Forelimb muscle (tissue), 1 donor: ENCODE measurements around the gene ZDHHC3. TPM values are rescaled to one million over a fixed set of nuclear protein-coding genes. Genes with fewer than 3 reads are reported as not detected.
"Not testable (repeated sequence)": the region's sequence is repeated elsewhere in the genome, so short reads cannot be mapped to it uniquely, and the experiment has no call there.

Source experiments
- DNase-seq: peaks from one replicate; pipeline ENCODE4 v3.0.0-alpha.2; 2013; ENCODE audit warnings: low read depth
- polyA plus RNA-seq: library from polyadenylated mRNA; unstranded; fragments of 120-200 nt; gene quantifications from one replicate; pipeline ENCODE4 v1.2.1, GENCODE V29; 2013; ENCODE audit not compliant: insufficient read length

ZDHHC3 gene
- polyA plus RNA-seq, 1 donor, result 40.9 TPM

DNA sequence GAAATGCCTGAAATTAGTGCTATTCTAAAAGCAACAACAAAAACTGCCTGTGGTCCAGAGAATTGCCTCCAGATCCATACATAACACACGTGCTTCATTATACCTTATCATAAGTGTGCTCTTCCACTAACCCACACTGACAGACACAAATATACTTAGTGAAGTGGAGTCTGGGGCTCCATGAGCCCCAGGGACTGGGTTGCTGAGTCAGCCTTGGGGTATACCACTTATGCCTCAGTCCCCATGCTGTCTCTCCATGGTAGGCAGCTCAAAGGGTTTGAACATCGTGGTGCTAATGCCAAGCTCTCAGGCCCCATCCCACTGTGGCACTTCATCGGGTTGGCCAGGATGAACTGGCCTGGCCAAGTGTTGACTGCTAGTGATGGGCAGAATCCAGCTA, 10.8 kb downstream of the ZDHHC3 start:
- DNase-seq, result no peak

GRCh38 chr3:44963571-44964325, 12.2 kb downstream of the ZDHHC3 start:
- DNase-seq, result no peak

GRCh38 chr3:44962621-44963393, 13.2 kb downstream of the ZDHHC3 start:
- DNase-seq, result no peak

DNA sequence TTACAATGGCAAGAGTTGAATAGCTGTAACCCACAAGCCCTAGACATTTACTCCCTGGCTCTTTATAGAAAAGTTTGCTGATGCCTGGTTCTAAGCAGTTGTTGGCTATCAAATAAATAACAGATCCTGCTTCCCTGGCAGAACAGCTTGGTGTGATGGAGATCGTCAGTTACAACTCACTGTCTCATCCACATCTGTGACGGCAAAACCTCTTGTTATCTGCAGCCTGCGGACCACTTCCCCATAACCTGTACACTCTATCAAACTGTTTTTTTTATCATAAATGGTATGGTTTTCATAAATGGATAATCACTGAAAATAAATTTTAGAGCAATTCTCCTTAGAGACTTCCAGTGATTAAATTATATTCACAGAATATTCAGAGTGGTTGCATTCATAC, 14.1 kb downstream of the ZDHHC3 start:
- DNase-seq, result no peak

GRCh38 chr3:44960387-44961026, 15.5 kb downstream of the ZDHHC3 start:
- DNase-seq, result no peak

DNA sequence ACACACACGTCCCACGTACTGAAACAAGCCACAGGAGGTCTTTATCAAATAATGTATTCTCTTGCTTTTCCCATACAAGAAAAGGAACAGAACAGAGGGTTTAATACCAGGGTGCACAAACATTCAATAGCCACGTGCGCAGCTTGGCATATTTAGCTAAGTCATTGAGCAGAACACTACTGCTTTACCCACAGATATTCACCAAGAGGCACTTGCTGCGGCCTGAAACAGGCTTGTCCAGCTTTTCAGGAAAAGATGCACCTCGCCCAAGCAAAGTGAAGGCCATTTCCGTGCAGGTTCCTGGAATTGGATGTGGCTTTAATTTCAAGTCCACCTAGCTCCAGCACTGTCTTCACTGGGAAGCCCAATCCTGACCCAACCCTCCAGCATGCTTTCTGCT, 17.6 kb downstream of the ZDHHC3 start:
- no peak for DNase-seq

DNA sequence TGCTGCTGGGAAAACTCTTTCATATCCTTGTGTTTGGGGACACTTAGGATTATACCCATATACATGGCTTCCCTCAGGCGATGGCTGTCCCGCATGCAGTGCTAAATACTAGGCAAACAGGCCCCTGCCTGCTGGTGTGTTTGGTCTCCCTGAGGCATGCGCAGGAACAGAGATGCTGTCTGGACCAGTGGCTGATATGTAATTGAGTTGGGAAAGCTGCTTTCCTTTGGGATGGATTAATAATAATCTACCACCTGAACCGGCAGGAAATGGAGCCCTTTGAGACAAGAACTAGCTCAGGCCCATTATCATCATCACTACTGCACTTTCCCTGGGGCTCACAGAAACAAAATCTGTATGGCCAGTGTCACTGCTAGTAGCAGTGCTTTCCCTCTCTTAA, 18.0 kb downstream of the ZDHHC3 start:
- DNase-seq, result no peak

DNA sequence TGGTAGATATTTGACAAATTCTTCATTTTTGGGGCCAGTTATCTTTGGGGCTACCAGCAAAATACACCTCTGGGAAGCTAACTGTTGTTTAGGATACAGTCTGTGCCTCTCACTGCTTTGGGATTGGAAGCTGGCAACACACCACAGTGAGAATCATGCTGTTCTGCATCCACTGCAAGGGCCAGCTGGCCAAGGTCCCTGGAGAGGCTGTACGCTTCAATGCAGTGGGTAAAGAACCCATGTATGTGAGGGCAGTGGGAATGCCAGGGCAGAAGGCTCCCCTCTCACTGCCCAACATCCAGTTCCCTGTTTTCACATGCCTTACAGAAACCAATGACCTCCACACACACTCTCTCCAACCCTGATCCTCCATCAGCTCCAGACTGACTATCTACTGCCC, 20.1 kb downstream of the ZDHHC3 start:
- DNase-seq, result no peak

DNA sequence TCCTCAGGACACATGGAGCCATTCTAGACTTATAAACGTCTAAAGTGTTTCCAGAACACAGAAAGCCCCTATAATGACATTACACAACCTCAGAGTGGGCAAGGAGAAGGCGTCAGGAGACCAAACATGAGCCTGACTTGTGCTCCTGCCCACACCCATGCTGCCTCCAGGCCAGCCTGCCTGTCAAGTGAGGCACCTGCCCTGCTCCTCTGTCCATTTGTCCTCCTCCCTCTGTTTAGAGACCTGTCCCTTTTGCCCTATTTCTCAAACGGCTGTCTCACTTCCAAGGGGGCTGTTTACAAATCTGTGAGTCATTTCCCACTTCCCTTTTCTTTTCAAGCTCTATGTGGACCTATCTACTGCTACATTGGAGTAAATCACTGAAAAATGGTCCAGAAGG, 21.0 kb downstream of the ZDHHC3 start:
- no peak for DNase-seq

DNA sequence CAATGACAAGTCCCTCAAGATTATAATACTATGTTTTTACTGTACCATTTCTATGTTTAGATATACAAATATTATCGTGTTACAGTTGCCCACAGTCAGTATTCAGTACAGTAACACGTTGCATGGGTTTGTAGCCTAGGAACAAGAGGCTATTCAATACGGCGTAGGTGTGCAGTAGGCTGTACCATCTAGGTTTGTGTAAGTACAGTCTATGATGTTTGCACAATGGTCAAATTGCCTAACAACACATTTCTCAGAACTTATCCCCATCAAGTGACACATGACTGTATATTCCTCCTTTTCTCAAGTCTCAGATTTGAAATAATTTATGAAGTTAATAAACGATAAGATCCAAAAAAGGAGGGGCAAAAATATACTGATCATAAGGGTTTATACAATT, 21.7 kb downstream of the ZDHHC3 start:
- no peak for DNase-seq

DNA sequence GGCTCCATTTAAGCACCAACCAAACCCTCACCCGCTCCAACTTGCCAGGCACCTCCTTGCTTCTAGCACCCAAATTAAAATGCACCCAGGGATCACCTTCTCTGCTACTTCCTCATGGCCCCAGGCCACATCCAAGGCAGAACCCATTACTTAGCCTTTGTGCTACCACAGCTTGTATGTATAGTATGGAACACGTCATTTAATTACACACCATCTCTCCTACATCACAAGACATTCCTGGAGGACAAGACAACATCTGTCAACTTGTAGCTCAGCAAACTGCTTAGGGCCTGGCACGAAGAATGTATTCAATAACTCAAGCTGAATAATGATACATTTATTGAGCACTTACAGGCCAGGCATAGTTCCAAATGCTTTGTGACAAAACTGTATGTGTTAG, 23.3 kb downstream of the ZDHHC3 start:
- no peak for DNase-seq

- no peak for DNase-seq
Observed at GRCh38 chr3:44950275-44950734, 25.7 kb downstream of the ZDHHC3 start.

DNA sequence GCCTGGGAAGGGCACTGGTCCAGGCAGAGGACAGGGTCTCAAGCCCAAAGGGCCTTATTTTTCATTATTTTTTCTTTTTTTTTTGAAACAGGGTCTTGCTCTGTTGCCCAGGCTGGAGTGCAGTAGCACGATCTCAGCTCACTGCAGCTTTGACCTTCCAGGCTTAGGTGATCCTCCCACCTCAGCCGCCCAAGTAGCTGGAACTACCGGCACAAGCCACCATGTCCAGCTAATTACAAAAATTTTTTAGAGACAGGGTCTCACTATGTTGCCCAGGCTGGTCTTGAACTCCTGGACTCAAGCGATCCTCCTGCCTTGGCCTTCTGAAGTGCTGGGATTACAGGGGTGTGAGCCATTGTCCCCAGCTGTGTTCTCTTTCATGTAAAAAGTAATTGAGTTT, 26.2 kb downstream of the ZDHHC3 start:
- not testable (repeated sequence) for DNase-seq

DNA sequence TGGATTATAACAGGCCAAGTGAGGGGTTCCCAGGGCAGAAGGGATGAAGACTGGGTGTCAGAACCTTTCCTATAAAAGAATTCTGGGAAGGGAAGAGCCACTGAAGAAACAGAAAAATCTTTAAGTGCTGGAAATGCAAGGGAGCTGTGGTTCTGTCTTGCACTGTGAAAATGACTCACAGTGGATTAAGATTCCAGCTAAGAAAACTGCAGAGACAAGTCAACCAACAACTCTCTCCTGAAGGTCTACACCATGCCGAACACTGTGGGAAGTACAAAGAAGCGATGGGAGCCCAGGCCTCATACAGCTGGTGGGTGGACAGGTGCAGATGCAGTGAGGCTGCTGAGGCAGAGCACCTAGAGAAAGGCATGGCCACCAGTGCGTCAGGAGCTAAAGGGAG, 27.7 kb downstream of the ZDHHC3 start:
- no peak for DNase-seq

DNA sequence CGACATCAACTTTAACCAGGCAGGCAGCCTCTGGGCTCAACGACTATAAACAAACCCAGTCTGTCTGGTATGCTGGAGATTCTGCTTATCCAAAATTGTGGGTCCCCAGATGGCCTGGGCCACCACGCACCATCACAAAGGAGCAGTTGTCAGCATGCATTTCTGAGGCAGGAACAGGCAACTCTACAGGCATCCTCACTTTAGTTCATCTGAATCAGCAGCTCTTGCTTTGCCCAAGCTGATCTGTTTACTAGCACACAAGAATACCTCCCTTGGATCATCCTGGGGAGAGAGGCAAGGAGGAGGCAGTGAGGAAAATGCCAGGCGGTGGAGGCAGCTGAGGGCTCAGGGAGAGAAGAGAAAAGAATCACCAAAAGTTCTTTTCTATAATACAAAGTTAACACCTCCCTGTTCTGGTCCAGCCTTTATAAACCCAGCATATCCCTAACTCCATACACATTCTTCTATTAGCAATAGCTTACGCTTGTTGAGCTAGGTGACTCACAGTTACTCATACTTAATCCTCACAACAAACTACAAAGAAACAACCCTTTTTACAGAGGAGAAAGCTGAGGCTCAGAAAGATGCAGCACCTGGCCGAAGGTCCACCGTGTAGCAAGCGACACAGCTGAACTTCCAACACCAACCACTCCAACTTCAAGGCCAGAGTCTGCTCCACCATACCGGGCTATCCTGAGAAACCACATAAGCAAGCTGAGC, 33.6 kb downstream of the ZDHHC3 start:
- DNase-seq, result no peak

DNA sequence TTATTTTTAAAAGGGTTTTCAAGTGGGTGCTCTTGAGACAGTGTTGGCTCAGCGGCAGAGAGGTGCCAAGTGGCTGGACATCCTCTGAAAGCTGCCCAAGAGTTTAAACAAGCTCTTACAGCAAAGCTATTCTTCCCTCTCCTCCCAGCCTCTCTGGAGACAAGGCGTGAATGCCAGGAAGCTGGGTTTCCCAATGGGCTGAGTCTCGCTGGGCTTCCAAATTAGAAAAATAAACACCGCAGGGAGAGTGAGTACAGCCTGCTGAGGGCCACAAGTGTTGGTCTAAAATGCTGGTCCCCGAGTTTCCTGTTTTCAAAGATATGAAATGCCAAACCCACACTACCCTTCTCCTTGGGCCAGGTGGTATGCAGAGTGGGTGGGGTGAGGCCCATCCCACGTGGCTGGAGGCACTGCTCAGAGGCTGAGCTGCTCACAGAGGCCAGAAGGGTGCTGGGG, 36.4 kb downstream of the ZDHHC3 start:
- DNase-seq, result no peak

DNA sequence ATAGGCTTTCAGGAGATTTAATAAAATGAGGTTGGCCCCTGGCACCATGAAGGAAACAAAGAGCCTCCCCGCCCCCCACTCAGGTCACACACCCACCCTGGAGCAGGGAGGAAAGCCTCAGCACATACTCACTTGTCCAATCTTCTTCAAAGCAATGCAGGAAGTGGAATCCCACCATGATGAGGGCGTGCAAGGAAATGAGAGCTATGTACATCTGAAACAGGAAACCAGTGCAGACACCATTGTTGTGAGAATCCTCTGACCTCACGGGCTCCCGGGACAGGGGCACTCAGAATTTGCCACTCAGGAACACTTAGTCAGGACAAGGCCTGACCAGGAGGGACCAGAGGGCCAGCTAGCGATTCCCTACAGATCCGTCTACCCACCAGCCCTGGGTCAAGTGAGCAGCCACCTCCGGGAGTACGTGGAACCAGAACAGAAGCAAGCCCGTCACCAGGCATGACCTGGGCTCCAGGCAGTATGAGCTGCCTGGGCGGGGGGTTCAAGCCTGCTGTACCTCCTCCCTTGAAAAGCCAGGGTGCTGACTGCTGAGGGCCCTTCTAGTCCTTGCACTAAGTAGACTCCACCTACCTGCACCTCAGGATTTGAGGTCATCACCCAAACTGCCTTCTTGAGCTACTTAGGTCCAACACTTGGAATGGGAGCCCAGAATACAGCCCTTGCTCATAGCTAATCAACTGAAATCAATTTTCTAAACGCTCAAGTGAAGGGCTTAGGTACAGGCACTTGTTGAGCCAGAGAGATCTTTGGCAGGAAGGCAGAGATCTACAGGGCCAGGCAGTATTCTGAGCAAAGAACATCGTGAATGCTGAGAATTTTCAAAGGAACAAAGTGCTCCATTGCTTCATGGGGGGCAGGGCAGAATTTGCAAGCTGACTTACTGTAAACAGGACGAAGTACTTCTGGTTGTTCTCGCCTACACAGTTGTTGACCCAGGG, 42.7 kb downstream of the ZDHHC3 start:
- DNase-seq, result no peak

- DNase-seq, result no peak
Observed at GRCh38 chr3:44932271-44932670, 43.7 kb downstream of the ZDHHC3 start.

DNA sequence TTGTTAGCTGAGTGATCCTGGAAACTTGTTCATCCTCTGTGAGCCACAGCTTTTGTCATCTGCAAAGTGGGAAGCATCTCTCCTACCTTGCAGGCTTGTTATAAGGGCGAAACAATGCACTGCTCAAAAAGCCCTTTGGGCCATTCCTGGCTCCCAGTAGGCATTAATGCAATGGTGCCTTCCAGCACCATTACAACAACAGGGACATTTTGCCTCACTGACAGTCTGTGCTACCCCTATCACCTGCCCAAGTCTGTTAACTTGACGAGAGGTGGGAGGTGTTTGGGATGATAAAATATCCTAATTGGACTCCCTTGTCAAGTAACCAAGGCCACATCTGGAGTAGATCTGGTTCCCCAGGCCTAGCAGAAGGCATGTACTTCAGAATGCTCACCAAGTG, 44.2 kb downstream of the ZDHHC3 start:
- DNase-seq, result no peak

- DNase-seq, result no peak
Observed at GRCh38 chr3:44930911-44931310, 45.1 kb downstream of the ZDHHC3 start.

GRCh38 chr3:44929782-44930181, 46.2 kb downstream of the ZDHHC3 start:
- DNase-seq, result no peak
